GM12878 (cell line): ENCODE results near the gene FOXK2. TPM values are rescaled to one million over a fixed set of nuclear protein-coding genes. Genes with fewer than 3 reads are reported as not detected.

Experiments used
- ATAC-seq: fragments of 200-7000 bp; cut with Tn5 transposase; 3 replicates; pipeline ENCODE4 v1.9.1; 2020; ENCODE audit warnings: mild to moderate bottlenecking, moderate library complexity
- BruUV-seq: library from RNA; stranded (reverse); fragments of 400-500 nt; replicated peaks from 2 replicates; lab custom pipeline; 2021; lab: Mats Ljungman, UMichigan
- CTCF ChIA-PET: fragments of 300-600 bp; sonication (Branson Sonifier 250); formaldehyde crosslinking; extraction: SDS; loops from one replicate; lab custom pipeline; 2021; ENCODE audit warnings: inconsistent platforms; lab: Yijun Ruan, JAX
- POLR2A ChIA-PET: fragments of 350-600 bp; formaldehyde crosslinking; extraction: SDS; loops from one replicate; lab custom pipeline; 2021; ENCODE audit warnings: inconsistent platforms; lab: Charles Lee
- RAD21 ChIA-PET: fragments of 300-600 bp; sonication (Branson Sonifier 250); formaldehyde crosslinking; loops from one replicate; lab custom pipeline; 2023; ENCODE audit warnings: antibody characterized with exemption; ENCODE audit not compliant: unreplicated experiment; lab: Charles Lee
- SMC1A ChIA-PET: fragments of 300-600 bp; sonication (Branson Sonifier 250); formaldehyde crosslinking; loops from one replicate; lab custom pipeline; 2023; ENCODE audit not compliant: unreplicated experiment, uncharacterized antibody; lab: Charles Lee
- DNase-seq: peaks from one replicate; pipeline ENCODE4 v3.0.0-alpha.2; 2011; ENCODE audit warnings: low read depth, low spot score
- FAIRE-seq: peaks from 3 replicates; lab custom pipeline; 2011; peaks lifted over from hg19 to GRCh38; lab: Jason Lieb, UNC
- H2AFZ ChIP-seq: 2 replicates; pipeline ENCODE4 v1.6.0; 2011; ENCODE audit warnings: low read depth, low read length, control low read depth; ENCODE audit not compliant: control insufficient read depth
- H3K27ac ChIP-seq: 2 replicates; pipeline ENCODE4 v1.5.1; 2011; ENCODE audit warnings: control low read depth; ENCODE audit not compliant: control insufficient read depth, insufficient read depth
- H3K27me3 ChIP-seq, 2 experiments: replicated peaks in 1 of 2; 2 replicates each; pipeline versions ENCODE4 v1.6.0 to v1.6.1; 2011; ENCODE audit warnings: low read length in 1 of 2; ENCODE audit not compliant: control insufficient read depth in 2 of 2, insufficient read depth in 2 of 2
- H3K36me3 ChIP-seq, 2 experiments: 2 replicates each; pipeline ENCODE4 v1.5.1; 2011; ENCODE audit warnings: low read length in 1 of 2; ENCODE audit not compliant: control insufficient read depth in 2 of 2, insufficient read depth in 2 of 2
- H3K4me1 ChIP-seq: 2 replicates; pipeline ENCODE4 v1.6.1; 2011; ENCODE audit warnings: mild to moderate bottlenecking, low read length, moderate library complexity, mixed read lengths; ENCODE audit not compliant: control insufficient read depth, insufficient read depth
- H3K4me2 ChIP-seq: 2 replicates; pipeline ENCODE4 v1.6.0; 2011; ENCODE audit warnings: control low read depth; ENCODE audit not compliant: control insufficient read depth, insufficient read depth
- H3K4me3 ChIP-seq: fragments of 200-600 bp; sonication (generic); 2 replicates; pipeline ENCODE4 v1.5.1; 2016
- H3K79me2 ChIP-seq: 2 replicates; pipeline ENCODE4 v1.6.0; 2011; ENCODE audit warnings: low read length; ENCODE audit not compliant: control insufficient read depth, insufficient read depth
- H3K9ac ChIP-seq: 2 replicates; pipeline ENCODE4 v1.8.0; 2011; ENCODE audit warnings: low read length, control low read depth, mixed read lengths; ENCODE audit not compliant: control insufficient read depth, insufficient read depth
- H3K9me3 ChIP-seq: replicated peaks from 3 replicates; pipeline ENCODE4 v1.5.1; 2011; ENCODE audit warnings: mild to moderate bottlenecking, low read length; ENCODE audit not compliant: control insufficient read depth, insufficient read depth
- H4K20me1 ChIP-seq: 2 replicates; pipeline ENCODE4 v1.6.0; 2011; ENCODE audit not compliant: control insufficient read depth, insufficient read depth
- BRCA1 ChIP-seq: IDR thresholded peaks from 2 replicates; pipeline ENCODE4 v1.6.1; 2011; ENCODE audit warnings: low read depth, low read length, improper control_type of control experiment
- CBX3 ChIP-seq: fragments of 200-600 bp; sonication (generic); IDR thresholded peaks from 2 replicates; pipeline ENCODE4 v1.6.1; 2016; ENCODE audit warnings: low read depth, borderline replicate concordance
- CEBPB ChIP-seq, 2 experiments: fragments of 150-350 bp in 1 of 2; IDR thresholded peaks; 2 replicates each; pipeline ENCODE4 v1.6.1; 2012 to 2014; ENCODE audit warnings: low read depth in 2 of 2, low read length in 2 of 2, borderline replicate concordance in 1 of 2, inconsistent platforms in 1 of 2
- KAT2A ChIP-seq: conservative IDR thresholded peaks from 2 replicates; pipeline ENCODE4 v1.6.1; 2011; ENCODE audit warnings: low read depth, low read length; ENCODE audit not compliant: control insufficient read depth
- MEF2A ChIP-seq: IDR thresholded peaks from 2 replicates; pipeline ENCODE4 v1.6.1; 2011; ENCODE audit warnings: low read depth, mild to moderate bottlenecking, low read length, moderate library complexity; ENCODE audit not compliant: insufficient read depth
- MTA3 ChIP-seq: IDR thresholded peaks from 2 replicates; pipeline ENCODE4 v1.6.1; 2012; ENCODE audit warnings: low read length, inconsistent platforms, borderline replicate concordance
- NRF1 ChIP-seq: conservative IDR thresholded peaks from 2 replicates; pipeline ENCODE4 v1.6.1; 2011; ENCODE audit warnings: mild to moderate bottlenecking, low read depth, low read length, improper control_type of control experiment
- POLR2AphosphoS2 ChIP-seq: IDR thresholded peaks from 2 replicates; pipeline ENCODE4 v1.6.1; 2011; ENCODE audit warnings: low read depth, mild to moderate bottlenecking, low read length, improper control_type of control experiment, moderate library complexity
- SREBF1 ChIP-seq: IDR thresholded peaks from 2 replicates; pipeline ENCODE4 v1.6.1; 2012; ENCODE audit warnings: mild to moderate bottlenecking, low read length
- SUZ12 ChIP-seq: fragments of 200-600 bp; sonication (generic); IDR thresholded peaks from one replicate; pipeline ENCODE4 v1.6.1; 2018; ENCODE audit warnings: antibody characterized with exemption, mild to moderate bottlenecking; ENCODE audit not compliant: unreplicated experiment
- TBL1XR1 ChIP-seq: IDR thresholded peaks from 2 replicates; pipeline ENCODE4 v1.6.1; 2012; ENCODE audit warnings: low read depth, low read length, improper control_type of control experiment
- ZBED1 ChIP-seq: IDR thresholded peaks from 2 replicates; pipeline ENCODE4 v1.6.1; 2016; ENCODE audit warnings: borderline replicate concordance
- ZNF622 ChIP-seq: fragments of 450-650 bp; IDR thresholded peaks from 2 replicates; pipeline ENCODE4 v1.6.1; 2017; ENCODE audit warnings: mild to moderate bottlenecking, inconsistent platforms
- WGBS: methylation state at CpG from one replicate; pipeline ENCODE4 v1.1.6; 2016; ENCODE audit warnings: low lambda C conversion rate; ENCODE audit not compliant: insufficient replicate concordance, insufficient coverage; ENCODE audit errors: missing lambda C conversion rate; 5-methylcytosine and 5-hydroxymethylcytosine counted together
- in situ Hi-C: fragments of 300-500 bp; cut with MboI; formaldehyde crosslinking; loops from 9 replicates; pipeline ENCODE4 v1.14.3; 2018; ENCODE audit warnings: mixed read lengths
- intact Hi-C: fragments of 100-400 bp; cut with micrococcal nuclease; formaldehyde crosslinking; loops from one replicate; pipeline ENCODE4 v1.14.2; 2022; ENCODE audit not compliant: unreplicated experiment
- polyA plus RNA-seq, 11 experiments: library from polyadenylated mRNA; depleted of rRNA in 4 of 11; unstranded in 6 of 11; stranded (reverse) in 5 of 11; fragments of >200 nt; fragmentation: Nextera tagmentation in 4 of 11; fragmentation: Illumina TruSeq in 1 of 11; extraction: Ambion mirVana in 4 of 11; extraction: Trizol in 1 of 11; gene quantifications; 1 replicate in 1 of 11; 2 replicates in 10 of 11; pipeline versions ENCODE4 v1.2.1 to v1.2.3, GENCODE V29; 2011 to 2016; ENCODE audit warnings: inconsistent platforms in 2 of 11, missing spikeins in 2 of 11, low read depth in 1 of 11
- total RNA-seq, 4 experiments: library from RNA; depleted of rRNA in 3 of 4; stranded (reverse); fragments of >200 nt in 3 of 4; fragmentation: Illumina TruSeq in 1 of 4; extraction: Trizol in 1 of 4; gene quantifications; 2 replicates each; pipeline versions ENCODE4 v1.2.1 to v1.2.3, GENCODE V29; 2013 to 2021
- TF ChIP-seq, protein P1 (sequence below): IDR thresholded peaks from 2 replicates; pipeline ENCODE4 v1.6.1; 2012; ENCODE audit warnings: low read depth, low read length, improper control_type of control experiment
- TF ChIP-seq, protein P2 (sequence below): fragments of 450-650 bp; IDR thresholded peaks from 2 replicates; pipeline ENCODE4 v1.6.1; 2018; ENCODE audit warnings: borderline replicate concordance, mild to moderate bottlenecking; ENCODE audit not compliant: partially characterized antibody

The FOXK2 gene
- total and polyA plus RNA-seq, 10 of the 15 experiments (the other 5 are each of a cell fraction or from before 2014, with no cell fraction given), result 2.4 to 56.8 (median 34.4) TPM

GRCh38 chr17:82491196-82491530, 28.4 kb upstream of the FOXK2 start:
- no peak overlapping the region for H3K9ac ChIP-seq
- SMC1A ChIA-PET, result no interaction called here
- no peaks in the 10 kb centered on the region for H3K79me2 ChIP-seq
- TF ChIP-seq KAT2A (no peak), CBX3 (no peak), TBL1XR1 (no peak), ZBED1 (no peak), MTA3 (no peak), NRF1 (no peak), SREBF1 (no peak), MEF2A (no peak), SUZ12 (no peak), POLR2AphosphoS2 (no peak), CEBPB (IDR thresholded peaks at IDR 0.05; ENCODE audit: borderline replicate concordance in 1 of 2, low read depth in 2 of 2, low read length in 2 of 2) (no peak), BRCA1 (no peak), ZNF622 (no peak)
- TF ChIP-seq, protein P1, sequence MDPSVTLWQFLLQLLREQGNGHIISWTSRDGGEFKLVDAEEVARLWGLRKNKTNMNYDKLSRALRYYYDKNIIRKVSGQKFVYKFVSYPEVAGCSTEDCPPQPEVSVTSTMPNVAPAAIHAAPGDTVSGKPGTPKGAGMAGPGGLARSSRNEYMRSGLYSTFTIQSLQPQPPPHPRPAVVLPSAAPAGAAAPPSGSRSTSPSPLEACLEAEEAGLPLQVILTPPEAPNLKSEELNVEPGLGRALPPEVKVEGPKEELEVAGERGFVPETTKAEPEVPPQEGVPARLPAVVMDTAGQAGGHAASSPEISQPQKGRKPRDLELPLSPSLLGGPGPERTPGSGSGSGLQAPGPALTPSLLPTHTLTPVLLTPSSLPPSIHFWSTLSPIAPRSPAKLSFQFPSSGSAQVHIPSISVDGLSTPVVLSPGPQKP, result no peak
- TF ChIP-seq, protein P2, sequence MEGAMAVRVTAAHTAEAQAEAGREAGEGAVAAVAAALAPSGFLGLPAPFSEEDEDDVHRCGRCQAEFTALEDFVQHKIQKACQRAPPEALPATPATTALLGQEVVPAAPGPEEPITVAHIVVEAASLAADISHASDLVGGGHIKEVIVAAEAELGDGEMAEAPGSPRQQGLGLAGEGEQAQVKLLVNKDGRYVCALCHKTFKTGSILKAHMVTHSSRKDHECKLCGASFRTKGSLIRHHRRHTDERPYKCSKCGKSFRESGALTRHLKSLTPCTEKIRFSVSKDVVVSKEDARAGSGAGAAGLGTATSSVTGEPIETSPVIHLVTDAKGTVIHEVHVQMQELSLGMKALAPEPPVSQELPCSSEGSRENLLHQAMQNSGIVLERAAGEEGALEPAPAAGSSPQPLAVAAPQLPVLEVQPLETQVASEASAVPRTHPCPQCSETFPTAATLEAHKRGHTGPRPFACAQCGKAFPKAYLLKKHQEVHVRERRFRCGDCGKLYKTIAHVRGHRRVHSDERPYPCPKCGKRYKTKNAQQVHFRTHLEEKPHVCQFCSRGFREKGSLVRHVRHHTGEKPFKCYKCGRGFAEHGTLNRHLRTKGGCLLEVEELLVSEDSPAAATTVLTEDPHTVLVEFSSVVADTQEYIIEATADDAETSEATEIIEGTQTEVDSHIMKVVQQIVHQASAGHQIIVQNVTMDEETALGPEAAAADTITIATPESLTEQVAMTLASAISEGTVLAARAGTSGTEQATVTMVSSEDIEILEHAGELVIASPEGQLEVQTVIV, result no peak
- H3K9me3 ChIP-seq, result no peaks in the 10 kb centered on the region
- no peaks in the 10 kb centered on the region for H4K20me1 ChIP-seq
- intact Hi-C loops, result loop anchor here (5.0 kb wide), 1 partner anchor 139 kb away; no protein-coding TSS in a partner anchor
- POLR2A ChIA-PET, result no interaction called here
- 88% methylated on average over 10 of the region's 10 CpGs for WGBS
- DNase-seq (no peak), FAIRE-seq (no peak), ATAC-seq (no peak)
- peaks cover 10% of the 10 kb centered on the region for H3K4me1 ChIP-seq
- H3K27me3 ChIP-seq, result no peaks in the 10 kb centered on the region
- no peak overlapping the region for H3K4me3 ChIP-seq
- CTCF ChIA-PET, result interaction anchor here (1.9 kb wide), 1 partner anchor 62 kb away, joined by 10 read pairs; no protein-coding TSS in a partner anchor
- H3K4me2 ChIP-seq, result no peak overlapping the region
- RAD21 ChIA-PET, result no interaction called here
- in situ Hi-C loops, result no loop called here
- no TSS peak for BruUV-seq
- H3K27ac ChIP-seq, result no peak overlapping the region
- H2AFZ ChIP-seq, result no peak overlapping the region
- peaks cover 3 to 5% of the 10 kb centered on the region in 2 experiments; a peak in 3 of 4 replicates for H3K36me3 ChIP-seq
